HG03175 (cell line): Measurements from ENCODE around the gene ADGRA3.

Experiments
- ATAC-seq: cut with Tn5 transposase; IDR thresholded peaks from one replicate; pipeline ENCODE4 v1.9.1; 2021; ENCODE audit warnings: mild to moderate bottlenecking, moderate library complexity; ENCODE audit not compliant: unreplicated experiment

The ADGRA3 gene

DNA sequence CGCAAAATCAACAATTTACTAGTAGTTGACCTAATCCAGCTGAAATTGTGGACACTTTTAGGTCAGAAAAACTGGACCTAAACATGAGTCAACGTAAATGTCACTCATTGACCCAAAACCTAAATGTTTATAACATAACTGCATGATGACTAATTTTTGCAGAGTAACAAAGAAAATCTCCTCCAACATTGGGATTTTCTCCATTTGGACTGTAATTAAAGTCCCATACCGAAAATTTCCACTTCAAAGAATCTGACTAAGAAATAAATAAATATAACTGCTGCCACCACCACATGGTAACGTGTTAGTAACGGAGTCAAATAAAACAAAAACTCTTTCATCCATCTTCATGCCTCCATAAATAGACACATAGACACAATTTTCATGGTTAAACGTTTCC lies 1.9 kb downstream of the ADGRA3 start:
- no peak for ATAC-seq

DNA sequence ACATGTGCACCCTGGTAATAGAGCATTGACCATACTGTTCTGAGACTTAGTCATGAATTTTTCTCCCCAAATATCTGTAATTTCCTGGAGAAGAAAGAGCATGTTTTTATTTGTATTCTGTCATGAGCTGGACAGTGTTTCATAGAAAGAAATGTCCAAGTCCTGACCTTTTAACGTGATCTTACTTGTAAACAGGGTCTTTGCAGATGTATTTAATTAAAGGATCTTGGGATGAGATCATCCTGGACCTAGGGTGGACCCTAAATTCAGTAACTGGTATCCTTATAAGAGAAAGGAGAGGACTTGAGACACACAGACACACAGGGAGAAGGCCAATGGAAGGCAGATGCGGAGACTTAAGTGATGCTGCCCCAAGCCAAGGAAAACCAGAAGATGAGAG lies 3.6 kb downstream of the ADGRA3 start:
- ATAC-seq = no peak

GRCh38 chr4:22510750-22511149 lies 5.1 kb downstream of the ADGRA3 start:
- ATAC-seq = no peak

DNA sequence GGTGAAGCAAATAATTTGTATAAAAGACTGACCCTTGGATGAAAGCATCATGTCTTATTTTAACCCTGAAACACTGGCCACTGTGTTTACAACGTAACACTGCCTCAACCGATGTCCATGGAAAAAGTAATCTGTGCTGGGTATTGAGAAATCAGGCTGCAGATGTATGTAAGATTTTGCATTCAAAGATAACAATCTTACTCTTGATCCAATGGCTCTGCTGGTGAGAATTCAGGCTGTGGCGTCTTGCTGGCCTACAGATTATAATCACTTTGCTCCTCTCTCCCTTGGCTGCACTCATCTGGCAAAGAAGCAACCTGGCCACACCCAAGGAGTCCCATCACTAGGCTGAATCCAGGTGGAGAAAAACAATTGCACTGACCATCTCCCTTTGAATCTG lies 7.5 kb downstream of the ADGRA3 start:
- no peak for ATAC-seq

GRCh38 chr4:22504922-22505321 lies 10.9 kb downstream of the ADGRA3 start:
- ATAC-seq = no peak

DNA sequence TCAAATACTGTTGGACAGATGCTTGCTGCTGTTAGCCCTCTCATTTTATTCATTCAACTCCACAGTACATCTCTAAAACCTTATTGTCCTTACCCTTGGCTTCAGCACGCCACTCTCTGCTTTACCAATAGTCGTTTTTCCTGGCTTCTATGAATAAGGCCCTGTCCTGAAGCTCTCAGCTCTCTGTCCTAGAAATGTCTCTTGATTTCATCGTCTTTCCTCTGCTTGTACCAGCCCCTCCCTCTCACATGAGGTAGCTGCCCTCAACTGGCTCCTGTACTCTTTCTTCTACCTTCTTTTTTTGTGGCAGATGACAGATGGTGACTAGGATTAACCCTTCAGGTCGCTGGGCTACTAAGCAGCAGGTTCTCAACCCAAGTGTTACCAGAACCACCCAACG lies 11.4 kb downstream of the ADGRA3 start:
- ATAC-seq = no peak

DNA sequence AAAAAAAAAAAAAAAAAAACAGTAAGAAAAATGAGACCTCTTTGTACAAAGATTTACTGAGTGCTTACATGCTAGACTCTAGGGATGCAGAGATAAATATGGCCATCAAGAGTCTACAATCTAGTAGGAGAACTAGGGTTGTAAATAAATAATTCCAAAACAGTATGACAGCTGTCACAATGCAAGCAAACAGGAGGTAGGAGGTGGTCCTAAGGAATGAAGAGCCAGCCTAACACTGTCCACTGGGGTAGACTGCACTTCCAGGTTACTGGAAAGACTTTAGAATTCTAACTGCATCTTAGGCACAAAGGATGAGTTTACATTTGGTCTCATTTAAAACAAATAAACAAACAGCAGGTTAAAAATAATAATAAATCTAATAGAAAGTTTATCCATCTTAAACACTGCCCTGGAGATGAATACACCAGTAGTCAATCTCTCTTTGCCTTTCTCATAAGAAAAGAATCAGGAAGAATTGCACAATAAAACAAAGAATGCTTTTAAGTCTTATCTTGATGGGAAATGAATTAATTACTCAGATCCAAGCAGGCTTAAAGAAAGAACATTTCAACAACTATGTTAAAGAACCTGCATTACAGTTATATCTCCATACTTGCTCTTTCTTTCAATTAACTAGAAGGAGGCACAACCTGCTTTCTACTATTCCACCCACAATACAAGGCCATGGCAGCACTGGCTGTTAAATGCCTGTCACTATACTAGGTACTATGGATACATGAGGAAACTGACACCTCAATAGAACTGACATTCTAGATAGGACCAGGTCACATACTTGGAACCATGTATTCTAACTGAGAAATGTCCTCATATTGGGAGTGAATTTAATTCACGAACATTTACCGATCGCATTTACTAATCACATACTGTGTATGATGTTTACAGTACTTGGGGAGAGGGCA lies 12.7 kb downstream of the ADGRA3 start:
- ATAC-seq = no peak

DNA sequence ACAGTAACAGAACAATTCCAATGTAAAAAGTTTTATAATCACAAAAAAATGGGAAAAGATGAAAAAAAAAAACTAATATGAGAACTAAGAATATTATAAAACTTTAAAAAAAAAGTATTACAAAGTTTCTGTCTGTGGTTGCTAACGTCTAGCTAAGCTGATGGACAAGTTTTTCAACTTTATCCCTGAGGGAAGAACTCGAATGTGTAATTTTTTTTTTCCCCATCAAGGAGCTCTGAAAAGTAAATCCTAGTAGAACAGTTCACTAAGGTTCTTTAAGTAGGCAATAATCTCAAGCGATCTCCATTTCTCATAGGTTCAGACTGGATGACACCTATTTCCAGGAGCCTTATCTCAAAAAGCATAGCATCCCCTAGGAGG lies 14.2 kb downstream of the ADGRA3 start:
- ATAC-seq = no peak

- no peak for ATAC-seq
Measured at GRCh38 chr4:22500831-22501714, 14.8 kb downstream of the ADGRA3 start.

DNA sequence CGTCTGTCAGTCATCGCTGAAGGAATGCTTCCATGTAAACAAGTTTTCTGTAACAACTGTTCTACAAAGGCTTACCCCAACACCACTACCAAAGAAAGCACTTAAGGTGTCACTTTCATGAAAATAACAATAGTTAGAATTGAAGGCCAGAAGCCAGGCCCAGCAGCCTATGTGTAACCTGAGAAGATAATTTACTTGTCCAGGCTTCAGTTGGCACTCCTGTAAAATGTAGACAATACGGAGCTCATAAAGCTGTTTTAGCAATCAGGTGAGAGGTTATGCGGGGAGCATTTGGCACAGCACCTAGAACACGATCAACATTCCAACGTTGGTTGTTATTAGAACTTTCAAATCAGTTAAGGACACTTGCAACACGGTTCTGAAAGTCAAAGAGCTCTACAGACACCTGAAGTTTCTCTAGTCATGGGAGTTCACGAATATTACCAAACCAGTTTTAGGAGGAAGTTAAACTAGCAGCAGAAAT lies 15.7 kb downstream of the ADGRA3 start:
- no peak for ATAC-seq

DNA sequence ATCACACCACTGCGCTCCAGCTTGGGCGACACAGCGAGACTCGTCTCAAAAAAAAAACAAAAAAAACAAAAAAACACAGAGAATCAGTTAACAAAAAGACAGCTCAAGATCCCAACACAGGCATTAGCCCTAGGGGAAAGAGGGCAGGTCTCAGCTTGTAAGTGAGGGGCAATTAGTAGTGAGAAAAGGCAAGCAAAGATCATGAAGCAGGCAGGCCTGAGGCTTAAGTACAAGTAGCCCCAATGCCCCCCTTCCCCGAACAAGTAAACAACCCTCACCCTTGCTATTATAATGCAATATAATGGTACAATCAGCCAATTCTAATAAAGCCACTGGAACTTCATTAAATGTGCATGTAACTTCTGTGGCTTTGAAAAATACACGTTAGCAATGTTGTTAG lies 17.0 kb downstream of the ADGRA3 start:
- ATAC-seq = no peak

GRCh38 chr4:22496165-22496813 lies 19.6 kb downstream of the ADGRA3 start:
- ATAC-seq = no peak

GRCh38 chr4:22493523-22493922 lies 22.3 kb downstream of the ADGRA3 start:
- no peak for ATAC-seq

DNA sequence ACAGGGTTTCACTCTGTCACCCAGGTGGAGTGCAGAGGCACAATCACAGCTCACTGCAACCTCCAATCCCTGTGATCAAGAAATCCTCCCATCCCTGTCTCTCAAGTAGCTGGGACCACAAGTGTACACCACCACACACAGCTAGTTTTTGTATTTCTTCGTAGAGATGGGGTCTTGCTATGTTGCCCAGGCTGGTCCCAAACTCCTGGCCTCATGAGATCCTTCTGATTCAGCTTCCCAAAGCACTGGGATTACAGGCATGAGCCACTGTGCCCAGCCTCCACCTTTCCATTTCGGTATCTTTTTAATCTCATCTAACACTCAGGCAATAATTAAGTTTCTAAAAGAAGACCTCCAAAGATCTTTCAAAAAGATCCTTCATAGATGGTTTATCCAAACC lies 22.9 kb downstream of the ADGRA3 start:
- ATAC-seq = no peak

GRCh38 chr4:22491939-22492338 lies 23.9 kb downstream of the ADGRA3 start:
- ATAC-seq = no peak

DNA sequence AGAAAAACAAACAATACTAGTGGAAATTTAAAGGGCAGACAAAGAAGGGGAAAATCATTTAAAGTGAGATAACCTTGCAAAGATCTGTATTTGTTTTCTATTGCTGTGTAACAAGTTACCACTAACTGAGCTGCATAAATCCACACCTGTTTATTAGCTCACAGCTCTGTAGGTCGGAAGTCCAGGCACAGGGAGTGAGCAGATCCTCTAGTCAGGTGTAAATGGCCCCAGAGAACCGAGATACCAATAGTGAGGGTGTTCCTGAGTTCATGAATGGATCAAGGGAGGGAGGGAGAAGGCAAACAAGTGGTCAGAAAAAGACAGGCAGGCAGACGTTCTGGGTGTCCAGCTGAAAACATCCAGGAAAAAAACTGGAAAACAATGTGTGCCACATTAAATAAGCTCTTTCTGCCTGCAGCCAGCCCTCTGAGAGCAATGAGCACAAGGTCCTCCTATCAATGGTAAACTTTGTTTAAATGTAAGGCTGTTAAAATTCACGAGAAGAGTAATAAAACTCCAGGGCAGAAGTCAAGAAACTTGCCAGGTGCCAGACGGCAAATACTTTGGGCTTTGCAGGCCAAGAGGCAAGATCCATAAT lies 25.0 kb downstream of the ADGRA3 start:
- no peak for ATAC-seq

DNA sequence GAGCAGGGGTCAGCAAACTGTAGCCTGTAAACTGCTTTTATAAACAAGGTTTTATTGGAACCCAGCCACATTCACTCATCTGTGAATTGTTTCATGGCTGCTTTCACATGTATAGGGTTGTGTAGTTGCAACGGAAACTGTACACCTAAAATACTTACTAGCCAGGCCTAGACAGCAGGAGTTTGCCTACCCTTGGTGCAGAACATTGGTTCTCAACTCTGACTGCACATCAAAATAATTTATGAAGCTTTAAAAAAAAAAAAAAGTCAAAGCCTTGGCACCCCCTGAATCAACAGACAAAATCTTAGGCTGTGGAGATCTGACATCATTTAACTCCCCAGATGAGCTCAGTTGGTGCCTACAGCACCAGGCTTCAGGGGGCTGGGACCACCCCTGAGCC lies 27.8 kb downstream of the ADGRA3 start:
- ATAC-seq = no peak

- no peak for ATAC-seq
Measured at GRCh38 chr4:22487328-22487727, 28.5 kb downstream of the ADGRA3 start.

GRCh38 chr4:22486276-22486675 lies 29.6 kb downstream of the ADGRA3 start:
- no peak for ATAC-seq

DNA sequence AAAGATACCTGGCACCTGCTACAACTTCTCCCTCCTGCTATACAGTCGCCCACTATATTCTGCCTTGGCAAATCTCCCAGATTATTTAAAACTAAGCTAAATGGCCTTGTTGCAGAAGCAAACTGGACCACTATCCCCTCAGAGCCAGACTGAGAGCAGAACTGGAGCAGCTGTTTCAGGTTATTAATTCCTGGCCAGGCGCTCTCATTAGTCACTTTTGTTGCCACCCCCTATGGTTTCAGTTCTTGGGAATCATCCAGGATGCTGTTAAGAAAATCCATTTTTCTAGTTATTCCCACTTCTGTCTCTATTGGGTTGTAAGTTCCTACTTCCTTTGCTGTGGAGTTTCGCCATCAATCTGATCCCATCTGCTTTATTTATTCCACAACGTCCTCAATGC lies 30.1 kb downstream of the ADGRA3 start:
- no peak for ATAC-seq

DNA sequence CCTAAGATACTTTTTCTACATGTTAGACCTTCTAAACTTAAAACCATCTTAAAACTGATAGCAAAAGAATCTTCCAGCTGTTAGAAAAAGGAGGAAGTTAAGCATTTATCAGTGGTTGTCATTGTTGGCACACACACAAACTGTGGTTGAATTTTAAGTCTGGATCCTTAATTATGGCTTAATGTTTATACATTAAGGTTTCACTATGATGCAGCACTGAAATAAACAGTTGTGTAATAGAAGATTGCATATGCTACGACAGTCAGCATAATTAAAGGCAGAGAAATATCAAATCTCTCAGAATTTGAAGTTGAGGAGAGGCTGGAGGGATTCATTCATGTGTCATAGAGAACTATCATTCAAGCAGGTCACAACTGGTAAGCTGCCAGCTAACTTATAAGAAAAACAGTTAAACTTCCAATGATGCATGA lies 32.3 kb downstream of the ADGRA3 start:
- ATAC-seq = no peak
